Right renal cortex interstitium (tissue), 3 donors: ENCODE data around the gene RRP8. TPM values are rescaled to one million over a fixed set of nuclear protein-coding genes. Genes with fewer than 3 reads are reported as not detected.

Experiments used
- DNase-seq, 3 donors: peaks; one replicate each; pipeline ENCODE4 v3.0.0-alpha.2; 2013; ENCODE audit warnings: low read depth in 3 of 3, low spot score in 2 of 3
- polyA plus RNA-seq, 3 donors: library from polyadenylated mRNA; unstranded; fragments of 120-200 nt; gene quantifications; one replicate each; pipeline ENCODE4 v1.2.1, GENCODE V29; 2013; ENCODE audit not compliant: insufficient read length in 3 of 3

RRP8 gene
- polyA plus RNA-seq, 3 donors = 21.3 to 22.6 (median 21.6) TPM

DNA sequence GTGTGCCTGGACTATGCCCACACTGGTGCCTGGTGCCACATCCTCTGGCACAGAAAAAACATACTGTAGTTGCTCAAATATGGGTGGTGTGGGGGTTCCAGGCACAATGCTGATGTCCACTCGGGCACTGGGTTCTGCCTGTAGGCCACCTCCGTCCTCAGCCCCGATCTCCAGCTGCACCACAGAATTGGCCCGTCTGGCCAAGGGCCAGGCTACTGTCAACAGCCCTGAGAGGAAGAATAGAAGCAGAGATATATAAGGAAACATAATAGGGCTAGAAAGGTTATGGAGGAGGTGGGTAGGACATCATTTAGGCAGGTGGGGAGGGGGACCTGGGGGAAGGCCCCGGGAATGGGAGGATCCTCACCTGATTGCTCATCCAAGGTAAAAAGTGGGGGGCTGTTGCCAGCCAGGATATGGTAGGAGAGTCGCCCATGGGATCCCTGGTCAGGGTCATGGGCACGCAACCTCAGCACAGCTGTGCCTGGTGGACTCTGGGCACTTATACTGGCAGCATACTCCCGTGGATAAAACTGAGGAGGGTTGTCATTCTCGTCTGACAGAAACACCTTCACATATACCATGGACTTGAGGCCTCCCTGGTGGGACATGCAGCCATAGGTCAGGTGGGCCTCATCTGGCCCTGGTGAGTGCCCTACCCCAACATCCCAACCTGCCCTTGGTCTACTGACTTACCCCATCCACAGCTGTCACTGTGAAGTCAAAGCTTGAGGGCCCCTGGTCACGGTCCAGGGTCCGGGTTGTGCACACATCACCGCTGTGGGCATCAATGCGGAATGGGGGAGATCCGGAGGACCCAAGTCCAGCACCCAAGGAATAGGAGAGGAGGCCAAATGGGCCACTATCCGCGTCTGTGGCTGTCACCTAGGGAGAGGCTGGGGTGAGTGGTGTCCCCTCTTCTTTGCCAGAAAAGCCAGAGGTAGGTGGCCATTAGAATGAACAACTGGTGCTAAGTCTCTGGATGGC is 30.3 kb upstream of the RRP8 start:
- DNase-seq = no peak

DNA sequence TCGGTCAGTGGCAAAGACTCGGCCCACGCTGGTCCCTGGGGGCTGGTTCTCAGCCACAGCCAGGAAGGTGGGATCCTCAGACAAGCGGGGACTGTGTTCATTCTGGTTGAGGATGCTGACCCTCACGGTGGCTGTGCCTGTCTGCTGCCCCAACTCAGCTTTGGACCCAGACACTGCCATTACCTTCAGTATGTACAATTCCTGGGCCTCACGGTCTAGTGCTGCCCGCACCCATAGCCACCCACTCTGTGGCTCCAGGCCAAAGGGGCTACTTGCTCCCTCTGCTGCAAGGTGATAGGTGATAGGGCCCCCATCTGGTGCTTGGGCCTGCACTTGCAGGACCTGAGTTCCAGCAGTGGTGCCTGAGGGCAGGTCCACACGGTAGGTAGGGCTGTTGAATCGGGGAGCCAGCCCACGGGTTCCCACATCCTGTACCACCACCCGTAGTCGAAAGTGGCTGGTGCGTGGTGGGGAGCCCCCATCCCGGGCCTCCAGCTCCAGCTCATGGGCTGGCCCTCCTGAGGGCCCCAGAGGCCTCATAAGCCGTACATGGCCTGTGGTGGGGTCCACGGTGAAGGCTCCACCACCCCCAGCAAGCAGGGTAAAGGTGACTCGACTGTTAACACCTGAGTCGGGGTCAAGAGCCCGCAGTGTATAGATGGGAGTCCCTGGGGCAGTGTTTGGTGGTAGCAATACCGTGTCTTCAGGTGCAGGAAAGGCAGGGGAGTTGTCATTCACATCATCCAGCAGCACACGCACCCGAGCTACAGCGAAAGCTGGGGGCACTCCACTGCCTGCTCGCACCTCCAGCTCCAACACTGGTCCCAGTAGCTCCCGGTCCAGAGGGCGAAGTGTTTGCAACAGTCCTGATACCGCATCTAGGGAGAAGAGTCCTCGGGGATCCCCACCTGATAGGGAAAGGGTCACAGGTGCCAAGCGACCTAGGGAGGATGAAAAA is 29.0 kb upstream of the RRP8 start:
- DNase-seq = no peak

DNA sequence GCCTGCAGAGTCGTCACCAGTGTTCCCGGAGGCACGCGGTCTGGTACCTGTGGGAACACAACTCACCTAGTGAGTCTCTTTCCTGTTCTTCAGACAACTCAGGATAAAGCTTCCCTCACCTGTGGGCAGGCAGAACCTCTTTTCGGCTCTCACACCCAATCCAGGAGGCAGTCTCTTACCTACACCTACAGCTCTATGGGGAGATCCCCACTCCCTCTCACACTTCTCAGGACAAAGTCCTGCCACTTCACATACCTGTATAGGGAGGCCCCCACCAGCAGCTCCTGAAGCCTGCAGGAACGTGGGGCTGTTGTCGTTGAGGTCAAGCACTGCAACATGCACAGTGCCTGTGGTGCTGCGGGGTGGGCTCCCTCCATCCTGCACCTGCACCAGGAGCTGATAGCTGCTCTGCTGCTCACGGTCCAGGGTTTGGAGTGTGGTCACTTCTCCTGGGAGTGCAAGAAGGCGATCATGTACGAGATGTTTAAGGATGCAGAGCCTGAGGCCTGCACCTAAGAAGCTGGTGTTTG is 28.0 kb upstream of the RRP8 start:
- DNase-seq = no peak

DNA sequence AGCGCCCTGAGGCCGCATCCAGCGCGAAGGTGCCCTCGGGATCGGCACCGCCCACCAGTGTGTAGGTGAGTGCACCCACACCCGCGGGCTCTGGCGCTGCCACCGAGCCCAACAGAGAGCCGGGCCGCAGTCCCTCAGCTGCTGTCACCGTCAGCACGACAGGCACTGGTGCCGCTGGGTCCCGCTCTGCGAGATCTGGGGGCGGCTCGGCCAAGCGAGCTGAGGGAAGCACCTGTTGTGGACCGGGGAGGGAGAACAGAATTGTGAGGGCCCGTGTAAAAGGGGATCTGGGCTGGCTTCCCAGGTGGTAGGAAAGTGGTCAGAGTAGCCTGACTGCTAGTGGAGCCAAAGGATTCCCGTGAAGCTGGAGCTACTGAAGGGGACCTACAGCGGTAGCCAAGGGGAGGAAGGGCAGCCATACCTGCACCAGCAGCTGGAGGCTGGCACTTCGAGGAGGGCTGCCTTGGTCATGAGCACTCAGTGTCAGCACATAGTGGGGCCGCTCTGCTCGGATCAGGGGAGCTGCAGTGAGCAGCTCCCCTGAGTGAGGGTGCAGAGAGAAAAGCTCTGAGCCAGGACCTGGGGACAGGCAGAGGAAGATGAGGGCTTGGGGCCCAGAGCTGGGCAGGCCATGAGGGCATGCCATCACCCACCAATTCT is 27.3 kb upstream of the RRP8 start:
- DNase-seq = no peak

- no peak for DNase-seq
Observed at GRCh38 chr11:6629892-6630631, 26.6 kb upstream of the RRP8 start.

GRCh38 chr11:6629573-6629891 is 26.1 kb upstream of the RRP8 start:
- DNase-seq = no peak

- DNase-seq = no peak
Observed at GRCh38 chr11:6628526-6628925, 25.1 kb upstream of the RRP8 start.

- no peak for DNase-seq
Observed at GRCh38 chr11:6627762-6628241, 24.4 kb upstream of the RRP8 start.

- no peak for DNase-seq
Observed at GRCh38 chr11:6626971-6627761, 23.8 kb upstream of the RRP8 start.

GRCh38 chr11:6625832-6626420 is 22.5 kb upstream of the RRP8 start:
- no peak for DNase-seq

GRCh38 chr11:6625156-6625831 is 21.9 kb upstream of the RRP8 start:
- DNase-seq = no peak

GRCh38 chr11:6623391-6624363 is 20.3 kb upstream of the RRP8 start:
- no peak for DNase-seq

DNA sequence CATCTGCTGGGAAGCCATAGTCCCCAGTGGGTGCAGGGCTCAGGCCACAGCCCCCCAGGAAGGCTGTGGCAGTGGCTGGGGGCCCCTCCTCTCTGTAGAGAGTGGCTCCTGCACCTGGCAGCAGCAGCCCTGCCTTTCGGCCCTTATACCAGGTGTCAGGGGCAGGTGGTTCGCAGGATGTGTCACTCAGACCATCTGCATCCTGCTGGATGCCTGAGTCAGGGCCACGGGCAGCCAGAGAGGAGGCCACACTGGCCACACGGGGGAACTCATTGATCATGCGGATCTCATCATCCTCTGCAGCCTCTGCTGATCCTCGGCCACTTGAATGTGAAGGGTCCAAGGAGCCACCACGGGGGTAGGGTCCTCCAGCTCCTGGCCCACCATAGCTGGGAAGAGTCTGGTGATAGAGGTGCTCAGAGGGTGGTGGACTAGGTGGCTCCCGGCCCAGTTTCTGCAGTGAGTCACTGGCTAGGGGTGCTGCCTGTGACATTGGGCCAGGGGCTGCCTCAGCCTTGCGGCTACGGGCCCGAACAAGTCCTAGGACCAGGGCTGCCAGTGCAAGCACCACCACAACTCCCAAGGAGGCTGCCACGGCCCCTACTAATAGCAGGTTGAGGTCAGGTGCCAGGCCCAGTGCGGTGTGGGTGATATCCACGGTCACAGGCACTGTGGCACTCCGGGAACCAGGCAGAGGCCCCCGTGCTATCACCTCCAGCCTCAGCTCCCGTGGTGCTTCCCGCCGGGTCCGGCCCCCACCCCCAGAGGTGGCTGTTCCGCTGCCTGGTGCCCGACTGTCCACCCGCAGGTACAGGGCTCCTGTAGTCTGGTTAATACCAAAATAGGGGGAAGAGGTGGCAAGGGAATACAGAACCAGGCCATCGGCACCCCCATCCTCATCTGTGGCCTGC is 19.1 kb upstream of the RRP8 start:
- no peak for DNase-seq

- no peak for DNase-seq
Observed at GRCh38 chr11:6621711-6622211, 18.3 kb upstream of the RRP8 start.

GRCh38 chr11:6620636-6621035 is 17.2 kb upstream of the RRP8 start:
- DNase-seq = no peak
